SJCRH30 (cell line): ENCODE data around the gene TPX2. TPM values are rescaled to one million over a fixed set of nuclear protein-coding genes. Genes with fewer than 3 reads are reported as not detected.
"Not testable (repeated sequence)": the region's sequence is repeated elsewhere in the genome, so short reads cannot be mapped to it uniquely, and the experiment has no call there.

Source experiments
- DNase-seq, 2 experiments: peaks; one replicate each; pipeline ENCODE4 v3.0.0-alpha.2; 2015 to 2020
- H3K27ac ChIP-seq: fragments of 250-450 bp; sonication (Bioruptor Pico); 2 replicates; pipeline ENCODE4 v1.5.1; 2020; ENCODE audit warnings: mild to moderate bottlenecking, moderate library complexity
- H3K27me3 ChIP-seq: fragments of 250-450 bp; sonication (Bioruptor Pico); 2 replicates; pipeline ENCODE4 v1.5.1; 2020; ENCODE audit warnings: mild to moderate bottlenecking, moderate library complexity
- H3K36me3 ChIP-seq: fragments of 250-450 bp; sonication (Bioruptor Pico); 2 replicates; pipeline ENCODE4 v1.5.1; 2020; ENCODE audit warnings: mild to moderate bottlenecking, moderate library complexity
- H3K4me1 ChIP-seq: fragments of 250-450 bp; sonication (Bioruptor Pico); 2 replicates; pipeline ENCODE4 v1.5.1; 2020; ENCODE audit warnings: mild to moderate bottlenecking, moderate library complexity
- H3K4me3 ChIP-seq: fragments of 250-450 bp; sonication (Bioruptor Pico); 2 replicates; pipeline ENCODE4 v1.5.1; 2020; ENCODE audit warnings: mild to moderate bottlenecking, moderate library complexity
- H3K9me3 ChIP-seq: fragments of 250-450 bp; sonication (Bioruptor Pico); replicated peaks from 2 replicates; pipeline ENCODE4 v1.5.1; 2020; ENCODE audit warnings: mild to moderate bottlenecking, moderate library complexity
- total RNA-seq: library from RNA; depleted of rRNA; stranded (reverse); fragments of >200 nt; shearing (Covaris generic); gene quantifications from 2 replicates; pipeline ENCODE4 v1.2.3, GENCODE V29; 2014

TPX2 gene
- total RNA-seq, 1 experiment from 2014 or later = 237 TPM

GRCh38 chr20:31801508-31801907 is 62.4 kb downstream of the TPX2 start:
- H3K27me3 ChIP-seq = no peaks in the 10 kb centered on the region
- no peak overlapping the region for H3K4me3 ChIP-seq
- H3K4me1 ChIP-seq = no peaks in the 10 kb centered on the region
- DNase-seq = no peak
- no peaks in the 10 kb centered on the region for H3K9me3 ChIP-seq
- H3K27ac ChIP-seq = no peak overlapping the region
- H3K36me3 ChIP-seq = peaks cover 89% of the 10 kb centered on the region

GRCh38 chr20:31803552-31804291 is 64.6 kb downstream of the TPX2 start:
- H3K9me3 ChIP-seq = no peaks in the 10 kb centered on the region
- no peaks in the 10 kb centered on the region for H3K27me3 ChIP-seq
- H3K36me3 ChIP-seq = peaks cover 81% of the 10 kb centered on the region
- H3K4me1 ChIP-seq = no peaks in the 10 kb centered on the region
- no peak overlapping the region for H3K27ac ChIP-seq
- H3K4me3 ChIP-seq = no peak overlapping the region
- DNase-seq = no peak

- DNase-seq = no peak
- Histone ChIP-seq H3K27me3 (no peaks in the 10 kb centered on the region), H3K36me3 (peaks cover 58% of the 10 kb centered on the region), H3K4me3 (no peak overlapping the region), H3K4me1 (peaks cover 23% of the 10 kb centered on the region), H3K9me3 (no peaks in the 10 kb centered on the region), H3K27ac (no peak overlapping the region)
Measured at GRCh38 chr20:31806564-31807355, 67.7 kb downstream of the TPX2 start.

GRCh38 chr20:31808481-31808880 is 69.4 kb downstream of the TPX2 start:
- H3K27ac ChIP-seq = no peak overlapping the region

GRCh38 chr20:31809661-31810060 is 70.6 kb downstream of the TPX2 start:
- H3K4me3 ChIP-seq = no peak overlapping the region
- no peak overlapping the region for H3K27ac ChIP-seq
- no peak for DNase-seq
- no peaks in the 10 kb centered on the region for H3K27me3 ChIP-seq
- peaks cover 30% of the 10 kb centered on the region for H3K36me3 ChIP-seq
- H3K4me1 ChIP-seq = peaks cover 46% of the 10 kb centered on the region
- H3K9me3 ChIP-seq = no peaks in the 10 kb centered on the region

More at GRCh38 chr20:31808481-31808880, 69.4 kb downstream of the TPX2 start:
- Histone ChIP-seq H3K4me3 (no peak overlapping the region), H3K4me1 (peaks cover 37% of the 10 kb centered on the region), H3K36me3 (peaks cover 41% of the 10 kb centered on the region), H3K9me3 (no peaks in the 10 kb centered on the region), H3K27me3 (no peaks in the 10 kb centered on the region)
- no peak for DNase-seq

GRCh38 chr20:31811198-31811597 is 72.1 kb downstream of the TPX2 start:
- Histone ChIP-seq H3K27ac (peak overlapping the region; percentile 74), H3K4me3 (no peak overlapping the region), H3K36me3 (peaks cover 22% of the 10 kb centered on the region), H3K4me1 (peaks cover 62% of the 10 kb centered on the region), H3K9me3 (no peaks in the 10 kb centered on the region), H3K27me3 (no peaks in the 10 kb centered on the region)
- DNase-seq = no peak

- Histone ChIP-seq H3K9me3 (no peaks in the 10 kb centered on the region), H3K27ac (peak overlapping the region; percentile 74), H3K4me1 (peaks cover 66% of the 10 kb centered on the region), H3K36me3 (peaks cover 13% of the 10 kb centered on the region), H3K4me3 (no peak overlapping the region), H3K27me3 (no peaks in the 10 kb centered on the region)
- DNase-seq = peak; percentile 99 to 100
Measured at GRCh38 chr20:31811796-31812728, 73.0 kb downstream of the TPX2 start.

GRCh38 chr20:31813611-31814010 is 74.5 kb downstream of the TPX2 start:
- Histone ChIP-seq H3K27me3 (no peaks in the 10 kb centered on the region), H3K36me3 (peaks cover 6% of the 10 kb centered on the region), H3K9me3 (no peaks in the 10 kb centered on the region), H3K4me1 (peaks cover 70% of the 10 kb centered on the region), H3K4me3 (no peak overlapping the region), H3K27ac (no peak overlapping the region)
- no peak for DNase-seq

GRCh38 chr20:31814142-31814541 is 75.1 kb downstream of the TPX2 start:
- H3K4me3 ChIP-seq, H3K27me3 ChIP-seq, DNase-seq, H3K9me3 ChIP-seq, H3K36me3 ChIP-seq, H3K27ac ChIP-seq: not testable (repeated sequence)
- H3K4me1 ChIP-seq = peaks cover 76% of the 10 kb centered on the region

GRCh38 chr20:31815408-31816188 is 76.5 kb downstream of the TPX2 start:
- DNase-seq = peak; percentile 44 to 66
- Histone ChIP-seq H3K27ac (peak overlapping the region; percentile 19; the same call in 1 of the 2 replicates), H3K4me1 (peaks cover 72% of the 10 kb centered on the region)

GRCh38 chr20:31816221-31816620 is 77.1 kb downstream of the TPX2 start:
- no peaks in the 10 kb centered on the region for H3K27me3 ChIP-seq
- no peak overlapping the region for H3K27ac ChIP-seq
- no peaks in the 10 kb centered on the region for H3K9me3 ChIP-seq
- H3K36me3 ChIP-seq = no peaks in the 10 kb centered on the region
- DNase-seq = no peak
- peaks cover 66% of the 10 kb centered on the region for H3K4me1 ChIP-seq
- no peak overlapping the region for H3K4me3 ChIP-seq

More at GRCh38 chr20:31815408-31816188, 76.5 kb downstream of the TPX2 start:
- no peaks in the 10 kb centered on the region for H3K9me3 ChIP-seq
- H3K36me3 ChIP-seq = 0 out of 2 replicates have a peak, but pooled peaks cover 2% of the 10 kb centered on the region
- no peaks in the 10 kb centered on the region for H3K27me3 ChIP-seq
- no peak overlapping the region for H3K4me3 ChIP-seq

GRCh38 chr20:31817461-31817860 is 78.4 kb downstream of the TPX2 start:
- Histone ChIP-seq H3K4me3 (no peak overlapping the region), H3K9me3 (no peaks in the 10 kb centered on the region), H3K4me1 (peaks cover 56% of the 10 kb centered on the region), H3K27ac (no peak overlapping the region), H3K27me3 (no peaks in the 10 kb centered on the region), H3K36me3 (no peaks in the 10 kb centered on the region)
- DNase-seq = no peak

- H3K4me1 ChIP-seq = peaks cover 53% of the 10 kb centered on the region
- H3K4me3 ChIP-seq = no peak overlapping the region
- no peaks in the 10 kb centered on the region for H3K27me3 ChIP-seq
- DNase-seq = no peak
- no peaks in the 10 kb centered on the region for H3K36me3 ChIP-seq
- H3K9me3 ChIP-seq = no peaks in the 10 kb centered on the region
- H3K27ac ChIP-seq = peak overlapping the region; percentile 33
Measured at GRCh38 chr20:31818376-31818908, 79.4 kb downstream of the TPX2 start.
